Loucy (cell line): ENCODE results near the gene OR6V1.

Experiments
- H2AFZ ChIP-seq: fragments of 200-600 bp; sonication (generic); 2 replicates; pipeline ENCODE4 v1.6.0; 2016; ENCODE audit warnings: antibody characterized with exemption, mild to moderate bottlenecking, low read length, moderate library complexity
- H3F3A ChIP-seq: fragments of 200-600 bp; 2 replicates; pipeline ENCODE4 v1.6.0; 2016; ENCODE audit warnings: antibody characterized with exemption, low read depth, mild to moderate bottlenecking
- H3K27me3 ChIP-seq: fragments of 200-600 bp; sonication (generic); 2 replicates; pipeline ENCODE4 v1.6.1; 2014; ENCODE audit warnings: low read length, mild to moderate bottlenecking; ENCODE audit not compliant: insufficient read depth, poor library complexity, severe bottlenecking
- H3K36me3 ChIP-seq: fragments of 200-600 bp; sonication (generic); 2 replicates; pipeline ENCODE4 v1.6.1; 2016; ENCODE audit warnings: low read length; ENCODE audit not compliant: insufficient read depth
- H3K4me1 ChIP-seq: fragments of 200-600 bp; sonication (generic); 2 replicates; pipeline ENCODE4 v1.5.1; 2014; ENCODE audit warnings: low read length, mild to moderate bottlenecking; ENCODE audit not compliant: insufficient read depth, poor library complexity, severe bottlenecking
- H3K4me2 ChIP-seq: fragments of 200-600 bp; sonication (generic); 2 replicates; pipeline ENCODE4 v1.6.0; 2014; ENCODE audit warnings: antibody characterized with exemption, low read length, low read depth, mild to moderate bottlenecking; ENCODE audit not compliant: poor library complexity, severe bottlenecking
- H3K4me3 ChIP-seq: fragments of 200-600 bp; sonication (generic); 2 replicates; pipeline ENCODE4 v1.5.1; 2014; ENCODE audit warnings: low read length, mild to moderate bottlenecking, mixed read lengths; ENCODE audit not compliant: poor library complexity, severe bottlenecking
- H3K79me2 ChIP-seq: fragments of 200-600 bp; sonication (generic); 2 replicates; pipeline ENCODE4 v1.6.1; 2014; ENCODE audit warnings: low read length; ENCODE audit not compliant: insufficient read depth
- H3K9ac ChIP-seq: fragments of 200-600 bp; sonication (generic); 2 replicates; pipeline ENCODE4 v1.6.0; 2014; ENCODE audit warnings: mild to moderate bottlenecking, low read depth, low read length, moderate library complexity; ENCODE audit not compliant: poor library complexity, severe bottlenecking
- H3K9me2 ChIP-seq: fragments of 200-600 bp; sonication (generic); replicated peaks from 2 replicates; pipeline ENCODE4 v1.6.1; 2016; ENCODE audit warnings: low read depth, low read length, mixed read lengths
- H3K9me3 ChIP-seq: fragments of 200-600 bp; sonication (generic); 2 replicates; pipeline ENCODE4 v1.6.1; 2014; ENCODE audit warnings: mild to moderate bottlenecking, antibody characterized with exemption, low read length, low read depth; ENCODE audit not compliant: insufficient read depth
- H4K20me1 ChIP-seq: fragments of 200-600 bp; sonication (generic); 2 replicates; pipeline ENCODE4 v1.6.0; 2014; ENCODE audit warnings: antibody characterized with exemption, low read length, mild to moderate bottlenecking; ENCODE audit not compliant: insufficient read depth, poor library complexity, severe bottlenecking
- CTCF ChIP-seq: fragments of 200-600 bp; sonication (generic); conservative IDR thresholded peaks from 2 replicates; pipeline ENCODE4 v1.5.1; 2014; ENCODE audit warnings: mild to moderate bottlenecking, antibody characterized with exemption, low read length
- EZH2phosphoT487 ChIP-seq: fragments of 200-600 bp; IDR thresholded peaks from 2 replicates; pipeline ENCODE4 v1.6.1; 2018; ENCODE audit warnings: antibody characterized with exemption, mild to moderate bottlenecking, moderate library complexity, borderline replicate concordance

Gene OR6V1

GRCh38 chr7:143015084-143015483 is 37.1 kb upstream of the OR6V1 start:
- Histone ChIP-seq H3K4me3 (no peak overlapping the region), H3K4me2 (no peak overlapping the region), H3K9me3 (peaks cover 8% of the 10 kb centered on the region; the same call in 1 of the 2 replicates), H4K20me1 (no peaks in the 10 kb centered on the region), H2AFZ (no peak overlapping the region), H3K79me2 (no peaks in the 10 kb centered on the region), H3K27me3 (no peaks in the 10 kb centered on the region), H3K9ac (no peak overlapping the region), H3K4me1 (peaks cover 26% of the 10 kb centered on the region), H3K9me2 (no peaks in the 10 kb centered on the region), H3K36me3 (no peaks in the 10 kb centered on the region), H3F3A (no peaks in the 10 kb centered on the region)
- no peak for TF ChIP-seq EZH2phosphoT487
- TF ChIP-seq CTCF: no peak

GRCh38 chr7:143015926-143016490 is 36.1 kb upstream of the OR6V1 start:
- Histone ChIP-seq H3K4me3 (no peak overlapping the region), H3K79me2 (no peaks in the 10 kb centered on the region), H4K20me1 (no peaks in the 10 kb centered on the region), H3K9ac (no peak overlapping the region), H3K9me3 (peaks cover 8% of the 10 kb centered on the region; the same call in 1 of the 2 replicates), H3K27me3 (no peaks in the 10 kb centered on the region), H3K4me2 (no peak overlapping the region), H3K36me3 (no peaks in the 10 kb centered on the region), H3F3A (no peaks in the 10 kb centered on the region), H3K9me2 (no peaks in the 10 kb centered on the region), H3K4me1 (peaks cover 25% of the 10 kb centered on the region), H2AFZ (peak overlapping the region; percentile 69; the same call in 1 of the 2 replicates)
- TF ChIP-seq CTCF (no peak), EZH2phosphoT487 (no peak)

- Histone ChIP-seq H3K9ac (no peak overlapping the region), H3K36me3 (no peaks in the 10 kb centered on the region), H3K4me3 (no peak overlapping the region), H3K4me1 (peaks cover 19% of the 10 kb centered on the region), H3F3A (no peaks in the 10 kb centered on the region), H3K9me2 (no peaks in the 10 kb centered on the region), H2AFZ (peak overlapping the region; percentile 69), H4K20me1 (no peaks in the 10 kb centered on the region), H3K27me3 (no peaks in the 10 kb centered on the region), H3K79me2 (no peaks in the 10 kb centered on the region), H3K4me2 (peak overlapping the region; percentile 4), H3K9me3 (peaks cover 8% of the 10 kb centered on the region; the same call in 1 of the 2 replicates)
- no peak for TF ChIP-seq EZH2phosphoT487
- no peak for TF ChIP-seq CTCF
Measured at GRCh38 chr7:143016996-143017395, 35.1 kb upstream of the OR6V1 start.
